Daoy (cell line): ENCODE measurements around the gene TEP1. TPM values are rescaled to one million over a fixed set of nuclear protein-coding genes. Genes with fewer than 3 reads are reported as not detected.
"Not testable (repeated sequence)": the region's sequence is repeated elsewhere in the genome, so short reads cannot be mapped to it uniquely, and the experiment has no call there.

Experiments used
- DNase-seq: peaks from one replicate; pipeline ENCODE4 v3.0.0-alpha.2; 2015; ENCODE audit warnings: low read depth
- total RNA-seq: library from RNA; depleted of rRNA; stranded (reverse); fragments of >200 nt; shearing (Covaris generic); gene quantifications from 2 replicates; pipeline ENCODE4 v1.2.3, GENCODE V29; 2014; rRNA removed

The TEP1 gene
- total RNA-seq, 1 experiment from 2014 or later, result 12.6 TPM

DNA sequence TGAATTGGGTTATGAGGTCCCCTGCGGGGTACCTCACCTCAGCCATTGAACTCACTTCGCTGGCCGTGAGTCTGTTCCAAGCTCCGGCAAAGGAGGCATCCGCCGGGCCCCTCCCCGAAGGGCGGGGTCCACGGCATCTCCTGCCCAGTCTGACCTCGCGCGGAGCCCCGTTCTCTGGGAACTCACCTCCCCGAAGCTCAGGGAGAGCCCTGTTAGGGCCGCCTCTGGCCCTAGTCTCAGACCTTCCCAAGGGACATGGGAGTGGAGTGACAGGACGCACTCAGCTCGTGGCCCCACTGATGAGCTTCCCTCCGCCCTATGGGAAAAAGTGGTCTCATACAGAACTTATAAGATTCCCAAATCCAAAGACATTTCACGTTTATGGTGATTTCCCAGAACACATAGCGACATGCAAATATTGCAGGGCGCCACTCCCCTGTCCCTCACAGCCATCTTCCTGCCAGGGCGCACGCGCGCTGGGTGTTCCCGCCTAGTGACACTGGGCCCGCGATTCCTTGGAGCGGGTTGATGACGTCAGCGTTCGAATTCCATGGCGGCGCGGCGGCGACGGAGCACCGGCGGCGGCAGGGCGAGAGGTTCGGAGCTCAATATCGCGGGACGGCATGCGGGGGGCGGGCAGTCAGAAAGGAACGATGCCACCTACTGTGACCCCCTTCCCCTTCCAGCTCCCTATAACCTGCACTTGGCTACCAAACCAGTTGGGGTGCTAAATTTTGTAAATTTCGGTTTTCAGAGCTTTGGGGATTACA is 70.0 kb downstream of the TEP1 start, which contains the start of gene PARP2:
PARP2 (plus strand) TSS at position 544 of the 770 bp plus-strand sequence; CDS start at position 551, 7 bp downstream.
- peak; percentile 100 for DNase-seq

DNA sequence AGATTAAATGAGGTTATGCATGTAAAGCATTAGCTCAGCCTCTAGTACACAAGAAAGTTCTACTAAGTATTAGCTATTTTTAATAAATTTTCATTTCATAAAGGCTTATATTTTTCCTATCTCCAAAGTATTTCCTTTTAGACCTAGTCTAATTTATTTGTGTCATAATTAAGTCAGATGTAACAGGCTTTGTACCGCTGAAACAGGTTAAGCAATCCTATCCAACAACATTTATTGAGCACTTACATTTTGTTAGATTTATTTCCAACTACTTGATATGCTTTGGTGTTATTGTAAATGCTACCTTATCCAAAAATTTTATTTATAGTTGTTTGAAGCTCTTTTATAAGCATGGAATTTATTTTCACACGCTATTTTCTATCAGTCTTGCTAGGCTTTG is 71.7 kb downstream of the TEP1 start:
- no peak for DNase-seq

DNA sequence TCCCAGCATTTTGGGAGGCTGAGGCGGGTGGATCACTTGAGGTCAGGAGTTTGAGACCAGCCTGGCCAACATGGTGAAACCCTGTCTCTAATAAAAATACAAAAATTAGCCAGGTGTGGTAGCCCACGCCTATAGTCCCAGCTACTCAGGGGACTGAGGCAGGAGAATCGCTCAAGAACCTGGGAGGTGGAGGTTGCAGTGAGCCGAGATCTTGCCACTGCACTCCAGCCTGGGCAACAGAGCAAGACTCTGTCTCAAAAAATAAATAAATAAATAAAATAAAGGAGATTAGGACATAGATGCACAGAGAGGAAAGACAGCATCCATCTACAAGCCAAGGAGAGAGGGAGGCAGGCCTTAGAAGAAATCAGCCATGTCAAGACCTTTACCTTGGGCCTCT is 72.3 kb downstream of the TEP1 start:
- DNase-seq, result not testable (repeated sequence)

DNA sequence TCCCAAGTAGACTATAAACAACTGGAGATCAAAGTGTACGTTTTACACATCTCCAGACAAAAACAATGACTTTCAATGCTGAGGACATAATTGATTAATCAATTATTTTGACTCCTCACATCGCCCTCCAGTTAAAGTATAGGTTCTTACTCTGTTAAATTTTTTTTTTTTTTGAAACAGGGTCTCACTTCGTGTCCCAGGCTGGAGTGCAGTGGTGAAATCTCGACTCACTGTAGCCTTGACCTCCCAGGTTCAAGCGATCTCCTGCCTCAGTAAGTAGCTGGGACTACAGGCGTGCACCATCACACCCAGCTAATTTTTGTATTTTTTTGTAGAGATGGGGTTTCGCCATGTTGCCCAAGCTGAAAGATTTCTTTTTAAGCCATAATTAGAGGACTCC is 79.3 kb downstream of the TEP1 start:
- no peak for DNase-seq

DNA sequence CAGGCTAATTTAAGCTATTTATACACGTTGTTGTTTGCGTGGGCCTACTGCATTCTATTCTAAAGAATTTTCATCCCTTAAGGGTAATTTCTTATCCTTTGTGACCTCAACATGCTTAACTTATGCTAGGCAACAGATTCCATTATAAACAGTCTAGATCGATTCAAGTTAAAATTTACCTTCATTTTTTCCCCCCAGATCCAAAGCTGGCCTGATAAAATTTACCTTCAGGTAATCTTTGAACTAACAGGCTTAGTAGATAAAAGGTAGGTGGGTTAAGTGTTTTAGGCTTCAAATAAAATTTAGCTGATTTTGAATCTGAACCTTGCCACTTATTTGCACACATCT is 79.8 kb downstream of the TEP1 start:
- no peak for DNase-seq

DNA sequence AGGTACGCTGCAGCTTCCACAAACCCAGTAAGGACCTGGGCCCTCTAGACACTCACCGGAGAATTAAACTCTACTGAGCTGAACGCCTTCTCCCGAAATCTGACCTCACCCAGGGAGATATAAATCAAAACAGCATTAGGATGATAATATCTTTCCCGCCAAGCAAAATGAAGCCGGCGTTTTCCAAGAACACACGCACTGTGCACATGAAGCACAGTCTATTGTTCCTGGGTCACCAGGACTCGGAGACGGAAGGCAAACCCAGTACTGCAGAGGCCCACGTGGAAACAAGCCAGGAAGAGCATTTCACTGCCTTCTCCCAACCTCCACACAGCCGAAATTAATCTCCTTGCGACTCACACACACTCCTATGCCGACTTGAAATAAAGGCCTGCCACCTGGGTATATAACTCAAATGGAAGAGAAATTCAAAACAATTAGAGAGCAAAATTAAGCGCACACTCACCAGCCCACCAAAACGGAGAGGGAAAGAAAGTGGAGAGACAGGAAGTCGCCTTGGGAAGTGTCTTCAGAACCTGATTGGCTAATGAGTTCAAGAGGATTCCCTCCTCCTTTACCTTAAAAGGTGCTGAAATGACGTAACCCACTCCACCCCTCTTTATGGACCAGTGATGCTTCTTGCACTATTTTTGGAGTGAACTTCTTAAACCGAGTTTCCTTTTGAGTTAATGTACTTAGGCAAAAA is 80.4 kb downstream of the TEP1 start, which contains the start of gene CCNB1IP1:
CCNB1IP1 (minus strand) TSS at position 492 of the 706 bp plus-strand sequence. CDS start 16,756 bp downstream, outside the sequence.
- peak; percentile 94 for DNase-seq

DNA sequence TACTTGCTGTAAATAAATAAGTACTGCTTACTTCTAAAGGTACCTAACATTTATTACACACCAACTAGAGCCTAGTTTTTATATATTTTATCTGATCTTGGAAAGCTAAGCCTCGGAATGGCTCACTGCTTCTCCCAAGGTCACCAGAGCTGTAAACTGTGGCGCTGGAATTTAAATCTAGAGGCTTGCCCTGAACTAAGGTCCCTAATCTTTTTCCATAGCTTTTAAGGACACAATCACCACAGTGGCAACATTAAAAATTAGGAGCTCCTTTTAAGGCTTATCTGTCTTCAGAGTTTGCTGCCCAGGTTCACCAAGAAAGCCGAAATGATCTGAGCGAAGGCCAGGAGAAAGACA is 80.9 kb downstream of the TEP1 start:
- DNase-seq, result no peak

DNA sequence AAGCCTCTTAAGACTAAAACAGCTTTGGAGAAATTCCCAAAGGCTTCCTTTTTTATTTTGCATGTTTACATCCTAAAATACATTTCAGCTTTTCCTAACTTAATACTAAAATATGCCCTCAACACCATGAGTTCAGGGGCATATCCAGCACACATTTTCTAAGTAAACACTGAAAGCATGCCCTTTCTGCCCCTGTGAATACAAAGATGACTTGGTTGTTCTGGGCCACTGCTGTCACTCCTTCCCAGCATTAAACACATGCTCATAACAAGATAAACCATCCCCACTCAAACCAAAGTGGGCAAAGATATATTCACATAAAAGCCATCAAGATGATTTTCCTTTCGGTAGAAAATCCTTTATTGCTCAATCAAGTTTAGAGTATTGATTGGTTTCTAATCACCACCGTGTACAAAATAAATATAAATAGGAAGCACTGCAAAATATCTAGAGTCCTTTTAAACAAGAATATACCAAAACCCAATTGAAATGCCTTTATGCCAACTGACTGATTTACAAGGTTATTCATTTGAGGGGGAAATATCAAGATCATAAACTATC is 82.2 kb downstream of the TEP1 start:
- no peak for DNase-seq

DNA sequence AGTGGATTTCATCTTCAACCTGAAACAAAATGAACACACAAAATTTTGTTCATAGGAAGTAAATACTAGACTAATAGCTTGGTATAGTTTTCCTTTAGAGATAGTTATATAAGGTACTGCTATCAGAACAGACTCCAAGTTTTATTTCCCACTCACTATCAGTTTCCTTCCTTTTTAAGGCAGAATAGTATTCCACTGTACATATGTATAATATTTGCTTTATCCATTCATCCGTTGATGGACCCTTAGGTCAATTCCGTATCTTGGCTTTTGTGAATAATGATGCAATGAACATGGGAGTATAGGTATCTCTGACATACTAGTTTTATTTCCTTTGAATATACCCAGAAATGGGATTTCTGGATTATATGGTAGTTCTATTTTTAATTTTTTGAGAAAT is 83.9 kb downstream of the TEP1 start:
- no peak for DNase-seq

DNA sequence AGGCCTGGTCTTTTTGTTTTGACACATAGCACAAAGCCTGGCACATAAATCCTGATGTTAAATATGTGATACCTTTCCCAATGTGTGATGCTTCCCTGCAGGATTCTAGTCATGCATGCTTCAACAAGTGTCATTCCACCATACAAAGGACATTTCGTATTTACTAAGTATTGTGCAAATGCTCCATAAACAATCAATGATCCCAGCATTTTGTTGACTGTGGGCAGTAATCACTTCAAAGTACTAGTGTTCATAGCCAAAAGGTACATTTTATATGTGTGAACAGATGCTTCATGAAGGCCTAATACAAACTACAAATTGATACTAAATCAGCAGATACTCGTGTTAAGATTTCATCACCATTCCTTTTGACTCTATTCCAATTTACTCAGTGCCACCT is 84.6 kb downstream of the TEP1 start:
- DNase-seq, result no peak

DNA sequence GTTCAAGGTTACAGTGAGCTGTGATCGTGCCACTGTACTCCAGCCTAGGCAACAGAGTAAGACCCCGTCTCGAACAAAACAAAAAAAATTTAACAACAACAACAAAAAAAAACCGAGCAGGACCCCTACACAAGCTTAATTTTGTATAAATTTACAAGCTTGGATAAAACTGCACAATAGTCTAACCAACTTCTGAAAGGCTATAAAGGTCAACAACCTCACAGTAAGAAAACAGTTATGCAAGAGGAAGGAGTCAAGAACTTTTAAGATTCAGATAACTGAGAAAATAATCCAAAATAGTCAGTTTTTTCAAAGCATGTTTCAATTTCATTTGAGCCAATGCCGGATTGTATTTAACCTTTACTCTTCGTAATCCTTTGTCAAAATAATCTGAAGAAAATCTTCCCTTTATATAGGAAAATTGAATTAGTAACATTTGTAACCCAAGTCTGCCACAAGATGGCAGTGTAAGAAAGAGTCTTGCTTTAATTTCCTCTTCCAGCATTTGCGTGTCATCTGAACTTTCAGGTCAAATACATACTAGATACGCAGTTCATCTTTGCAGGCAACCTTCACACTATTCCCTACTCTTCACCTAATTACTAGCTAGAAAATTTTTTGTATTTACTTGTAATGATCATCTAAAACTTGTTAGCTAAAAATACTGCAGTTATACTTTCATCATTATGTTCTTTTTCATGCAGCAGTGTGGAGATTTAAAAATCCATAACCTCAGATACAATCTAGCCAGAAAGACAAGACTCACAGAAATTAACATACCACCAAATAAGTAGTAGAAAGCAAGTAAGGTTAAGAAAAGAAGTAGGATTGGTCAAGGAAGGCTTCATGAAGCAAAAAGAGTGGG is 86.1 kb downstream of the TEP1 start:
- peak; percentile 63 for DNase-seq

DNA sequence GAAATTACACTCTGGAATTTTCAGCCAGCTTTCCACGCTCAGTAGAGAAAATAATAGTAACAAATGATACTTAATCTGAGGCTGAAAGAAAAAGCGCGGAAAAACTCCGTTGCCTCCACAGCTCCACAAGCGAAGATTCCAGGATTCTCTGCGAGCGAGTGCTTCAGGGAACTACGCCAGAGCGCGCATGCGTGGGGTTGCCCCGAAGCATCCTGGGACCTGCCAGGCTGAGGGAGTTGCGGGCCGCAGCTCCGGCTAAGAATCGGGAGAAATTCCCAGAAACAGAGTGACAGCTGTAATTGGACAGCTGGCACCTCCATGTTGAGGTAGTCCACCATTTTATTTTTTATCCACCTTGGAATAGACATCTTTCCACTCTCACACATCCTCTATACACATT is 95.6 kb downstream of the TEP1 start:
- no peak for DNase-seq

Other genes with a start within 250 kb of the TEP1 start
- not detected in 2 replicates for gene OR11G2, start 222.6 kb downstream of the TEP1 start, total RNA-seq
- not detected in 2 replicates for gene OR11H6, start 189.8 kb downstream of the TEP1 start, total RNA-seq
- not detected in 2 replicates for gene OR11H7, start 184.5 kb downstream of the TEP1 start, total RNA-seq
- not detected in 2 replicates for gene OR11H4, start 174.2 kb downstream of the TEP1 start, total RNA-seq
- 24.6 and 31.2 TPM in 2 replicates for gene TTC5, start 107.5 kb downstream of the TEP1 start, total RNA-seq
- gene CCNB1IP1, start 80.2 kb downstream of the TEP1 start, total RNA-seq, result 78.1 and 83.5 TPM in 2 replicates
- 70.3 and 71.1 TPM in 2 replicates for gene PARP2, start 69.9 kb downstream of the TEP1 start, total RNA-seq
- gene KLHL33, start 22.7 kb upstream of the TEP1 start, total RNA-seq, result not detected in 2 replicates
- gene OSGEP, start 41.3 kb upstream of the TEP1 start, total RNA-seq, result 79.5 and 87.9 TPM in 2 replicates
- gene APEX1, start 41.7 kb upstream of the TEP1 start, total RNA-seq, result 63.0 and 110 TPM in 2 replicates
- 19.7 and 21.0 TPM in 2 replicates for gene PIP4P1, start 47.9 kb upstream of the TEP1 start, total RNA-seq
- 184 TPM in 2 replicates for gene PNP, start 55.9 kb upstream of the TEP1 start, total RNA-seq
- not detected in 2 replicates for gene RNASE10, start 92.0 kb upstream of the TEP1 start, total RNA-seq
- gene RNASE9, start 147.5 kb upstream of the TEP1 start, total RNA-seq, result not detected in 2 replicates
- gene RNASE11, start 174.5 kb upstream of the TEP1 start, total RNA-seq, result 0.17 TPM in 1 of 2 replicates, not detected in the other
- not detected in 2 replicates for gene RNASE12, start 177.9 kb upstream of the TEP1 start, total RNA-seq
- not detected in 2 replicates for gene OR6S1, start 228.2 kb upstream of the TEP1 start, total RNA-seq